Rectal smooth muscle tissue (tissue), 1 donor: ENCODE data around the gene NDUFB4.
"Not testable (repeated sequence)": the region's sequence is repeated elsewhere in the genome, so short reads cannot be mapped to it uniquely, and the experiment has no call there.

Source experiments
- H3K27ac ChIP-seq: one replicate; pipeline ENCODE4 v1.7.0; 2013; ENCODE audit warnings: low read depth, low read length, inconsistent platforms
- H3K27me3 ChIP-seq: one replicate; pipeline ENCODE4 v1.7.0; 2013; ENCODE audit warnings: low read length; ENCODE audit not compliant: control insufficient read depth, insufficient read depth
- H3K36me3 ChIP-seq: one replicate; pipeline ENCODE4 v1.7.0; 2013; ENCODE audit warnings: low read length; ENCODE audit not compliant: control insufficient read depth, insufficient read depth
- H3K4me1 ChIP-seq: one replicate; pipeline ENCODE4 v1.7.0; 2013; ENCODE audit warnings: low read length; ENCODE audit not compliant: control insufficient read depth, insufficient read depth
- H3K4me3 ChIP-seq: one replicate; pipeline ENCODE4 v1.7.0; 2013; ENCODE audit warnings: low read length
- H3K9ac ChIP-seq: one replicate; pipeline ENCODE4 v1.7.0; 2013; ENCODE audit warnings: low read length

NDUFB4 gene

DNA sequence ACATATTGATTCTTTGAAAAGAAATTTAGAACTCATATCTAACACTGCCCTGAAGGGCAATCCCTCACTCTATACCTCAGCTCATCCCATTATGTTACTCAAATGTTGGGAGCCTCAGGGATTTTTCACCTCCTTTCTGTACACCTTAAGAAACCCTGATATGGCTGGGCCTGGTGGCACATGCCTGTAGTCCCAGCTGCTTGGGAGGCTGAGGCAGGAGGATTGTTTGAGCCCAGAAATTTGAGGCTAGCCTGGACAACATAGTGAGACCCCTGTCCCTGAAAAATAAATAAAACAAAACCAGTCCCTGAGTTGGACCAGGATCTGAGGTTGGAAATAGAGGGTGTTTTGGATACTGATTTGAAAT, 27.6 kb downstream of the NDUFB4 start:
- no peaks in the 10 kb centered on the region for H3K27me3 ChIP-seq
- H3K4me1 ChIP-seq = no peaks in the 10 kb centered on the region
- H3K4me3 ChIP-seq = no peak overlapping the region
- no peak overlapping the region for H3K9ac ChIP-seq
- no peaks in the 10 kb centered on the region for H3K36me3 ChIP-seq
- H3K27ac ChIP-seq = no peak overlapping the region

- Histone ChIP-seq H3K9ac (no peak overlapping the region), H3K27me3 (no peaks in the 10 kb centered on the region), H3K27ac (no peak overlapping the region), H3K4me3 (no peak overlapping the region), H3K36me3 (no peaks in the 10 kb centered on the region), H3K4me1 (no peaks in the 10 kb centered on the region)
Observed at GRCh38 chr3:120625159-120625586, 29.0 kb downstream of the NDUFB4 start.

DNA sequence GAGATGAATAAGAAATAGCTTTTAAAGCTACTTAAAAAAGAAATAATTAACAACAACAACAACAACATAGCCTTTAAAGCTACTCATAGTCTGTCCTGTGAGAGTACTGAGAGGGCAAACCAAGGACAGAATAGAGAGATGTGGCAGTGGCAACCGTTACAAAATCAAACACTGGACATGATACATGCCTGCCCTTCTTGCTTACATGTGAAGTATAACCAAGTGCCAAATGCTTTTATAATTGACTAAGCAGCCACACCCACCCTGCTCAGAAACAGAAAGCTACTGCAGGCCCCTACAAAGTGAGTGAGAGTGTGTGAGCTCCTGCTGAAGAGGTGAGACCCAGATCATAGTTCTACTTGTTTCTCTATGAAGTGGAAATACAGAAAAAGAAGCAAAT, 38.4 kb downstream of the NDUFB4 start:
- no peak overlapping the region for H3K4me3 ChIP-seq
- no peak overlapping the region for H3K9ac ChIP-seq
- H3K4me1 ChIP-seq = peaks cover 4% of the 10 kb centered on the region
- H3K27ac ChIP-seq = no peak overlapping the region
- H3K36me3 ChIP-seq = no peaks in the 10 kb centered on the region
- H3K27me3 ChIP-seq = no peaks in the 10 kb centered on the region

DNA sequence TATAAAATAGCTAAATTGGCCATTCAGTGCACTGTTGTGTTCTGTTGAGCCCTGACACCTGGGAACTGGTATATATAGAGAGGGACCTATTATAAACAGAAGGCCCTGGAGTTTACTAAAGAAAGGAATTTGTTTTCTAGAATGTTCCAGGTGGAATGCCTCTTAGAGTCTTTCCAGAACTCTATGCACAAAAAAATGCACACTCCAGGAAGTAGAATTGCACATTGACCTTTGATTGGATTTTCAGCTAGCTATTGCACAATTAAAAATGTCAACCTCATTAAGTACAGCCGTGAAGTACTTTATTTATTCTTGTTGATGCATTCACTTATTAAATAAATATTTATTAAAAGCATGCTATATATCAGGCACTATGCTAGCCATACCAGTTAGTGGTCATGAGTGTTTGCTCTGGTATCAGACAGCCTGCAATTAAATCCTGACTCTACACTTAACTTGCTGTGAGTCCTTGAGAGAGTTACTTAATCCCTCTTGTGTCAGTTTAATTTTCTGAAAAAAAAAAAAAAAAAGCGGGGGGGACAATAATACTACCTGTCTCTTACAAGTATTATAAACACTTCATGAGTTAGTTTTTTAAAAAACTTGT, 40.8 kb downstream of the NDUFB4 start:
- no peak overlapping the region for H3K9ac ChIP-seq
- H3K27ac ChIP-seq = no peak overlapping the region
- no peaks in the 10 kb centered on the region for H3K36me3 ChIP-seq
- peaks cover 4% of the 10 kb centered on the region for H3K4me1 ChIP-seq
- H3K27me3 ChIP-seq = no peaks in the 10 kb centered on the region
- H3K4me3 ChIP-seq = no peak overlapping the region

DNA sequence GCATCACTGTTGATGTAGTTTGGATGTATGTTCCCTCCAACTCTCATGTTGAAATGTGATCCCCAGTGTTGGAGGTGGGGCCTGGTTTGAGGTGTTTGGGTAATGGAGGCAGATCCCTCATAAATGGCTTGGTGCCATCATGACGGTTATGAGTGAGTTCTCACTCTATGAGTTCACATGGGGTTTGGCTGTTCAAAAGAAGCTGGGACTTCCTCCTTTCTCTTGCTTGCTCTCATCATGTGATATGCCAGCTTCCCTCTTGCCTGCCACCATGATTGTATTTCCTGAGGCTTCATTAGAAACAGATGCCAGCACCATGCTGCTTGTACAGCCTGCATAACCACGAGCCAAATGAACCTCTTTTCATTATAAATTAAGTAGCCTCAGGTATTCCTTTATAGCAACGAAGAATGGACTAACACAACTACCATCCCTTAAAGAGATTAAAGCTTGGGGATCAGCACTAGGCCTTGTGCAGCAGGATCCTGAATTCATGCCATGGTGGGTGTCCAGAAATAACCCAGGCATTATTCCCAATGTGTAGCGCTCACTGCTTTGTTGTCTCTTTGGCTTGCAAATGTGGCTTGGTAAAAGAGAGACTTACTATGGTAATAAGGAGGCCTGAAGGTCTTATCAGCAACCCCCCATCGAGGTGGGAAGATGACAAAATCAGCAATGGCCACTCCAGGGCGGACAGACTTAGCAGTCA, 41.9 kb downstream of the NDUFB4 start:
- Histone ChIP-seq H3K4me1 (peaks cover 4% of the 10 kb centered on the region), H3K9ac (no peak overlapping the region), H3K4me3 (no peak overlapping the region), H3K27ac (no peak overlapping the region), H3K27me3 (no peaks in the 10 kb centered on the region), H3K36me3 (no peaks in the 10 kb centered on the region)

- H3K27me3 ChIP-seq = not testable (repeated sequence)
Observed at GRCh38 chr3:120638820-120639219, 42.7 kb downstream of the NDUFB4 start.

DNA sequence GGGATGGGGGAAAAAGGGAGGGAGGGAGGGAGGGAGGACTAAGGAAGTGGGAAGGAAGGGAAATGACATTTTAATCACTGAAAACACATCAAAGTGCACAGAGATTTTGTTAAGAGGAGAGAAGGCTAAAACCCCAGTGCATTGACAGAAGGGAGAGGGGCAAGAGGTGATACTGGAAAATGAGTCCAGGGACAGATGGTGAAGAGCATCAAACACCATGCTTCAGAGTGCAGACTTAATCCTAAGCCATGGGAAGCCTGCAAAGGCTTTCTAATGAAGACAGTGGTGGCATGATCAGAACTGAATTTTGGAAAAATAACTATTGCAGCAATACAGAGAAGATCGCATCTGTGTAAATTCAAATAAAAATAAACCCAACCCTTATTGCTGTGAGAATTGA, 44.1 kb downstream of the NDUFB4 start:
- no peak overlapping the region for H3K4me3 ChIP-seq
- H3K4me1 ChIP-seq = peaks cover 4% of the 10 kb centered on the region
- no peaks in the 10 kb centered on the region for H3K27me3 ChIP-seq
- no peak overlapping the region for H3K27ac ChIP-seq
- H3K9ac ChIP-seq = no peak overlapping the region
- no peaks in the 10 kb centered on the region for H3K36me3 ChIP-seq

More at GRCh38 chr3:120638820-120639219, 42.7 kb downstream of the NDUFB4 start:
- H3K27ac ChIP-seq, H3K36me3 ChIP-seq, H3K4me1 ChIP-seq, H3K4me3 ChIP-seq, H3K9ac ChIP-seq: not testable (repeated sequence)

DNA sequence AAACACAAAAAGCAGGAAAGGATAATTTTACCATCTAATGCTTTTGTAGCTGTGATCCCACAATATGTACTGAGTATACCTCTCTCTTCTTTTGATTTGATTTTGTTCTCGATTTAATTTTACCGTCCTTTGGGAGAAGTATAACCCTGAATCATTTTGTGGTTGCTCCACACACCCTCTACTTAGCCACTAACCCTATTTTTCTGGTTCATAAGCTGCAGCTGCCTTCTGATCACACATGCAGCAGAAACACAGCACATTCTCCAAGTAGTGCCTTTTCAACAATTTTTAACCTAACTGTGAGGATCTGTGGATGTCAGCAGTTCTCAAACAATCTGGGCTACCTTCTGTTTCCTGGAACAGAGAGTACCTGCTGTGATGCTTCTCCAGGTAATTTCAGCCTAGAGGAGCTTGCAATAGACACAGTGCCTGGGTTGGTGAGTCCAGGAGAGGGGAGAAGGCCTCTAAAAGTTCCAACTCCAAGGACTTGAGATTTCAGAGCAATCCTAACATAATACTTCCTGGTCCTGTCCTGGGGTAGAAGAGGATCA, 45.6 kb downstream of the NDUFB4 start:
- H3K27me3 ChIP-seq = no peaks in the 10 kb centered on the region
- H3K4me3 ChIP-seq = no peak overlapping the region
- no peaks in the 10 kb centered on the region for H3K36me3 ChIP-seq
- peaks cover under 1% of the 10 kb centered on the region for H3K4me1 ChIP-seq
- H3K9ac ChIP-seq = no peak overlapping the region
- H3K27ac ChIP-seq = no peak overlapping the region

GRCh38 chr3:120642368-120642948, 46.3 kb downstream of the NDUFB4 start:
- no peaks in the 10 kb centered on the region for H3K36me3 ChIP-seq
- no peak overlapping the region for H3K9ac ChIP-seq
- H3K27ac ChIP-seq = no peak overlapping the region
- H3K27me3 ChIP-seq = no peaks in the 10 kb centered on the region
- no peak overlapping the region for H3K4me3 ChIP-seq
- H3K4me1 ChIP-seq = no peaks in the 10 kb centered on the region

DNA sequence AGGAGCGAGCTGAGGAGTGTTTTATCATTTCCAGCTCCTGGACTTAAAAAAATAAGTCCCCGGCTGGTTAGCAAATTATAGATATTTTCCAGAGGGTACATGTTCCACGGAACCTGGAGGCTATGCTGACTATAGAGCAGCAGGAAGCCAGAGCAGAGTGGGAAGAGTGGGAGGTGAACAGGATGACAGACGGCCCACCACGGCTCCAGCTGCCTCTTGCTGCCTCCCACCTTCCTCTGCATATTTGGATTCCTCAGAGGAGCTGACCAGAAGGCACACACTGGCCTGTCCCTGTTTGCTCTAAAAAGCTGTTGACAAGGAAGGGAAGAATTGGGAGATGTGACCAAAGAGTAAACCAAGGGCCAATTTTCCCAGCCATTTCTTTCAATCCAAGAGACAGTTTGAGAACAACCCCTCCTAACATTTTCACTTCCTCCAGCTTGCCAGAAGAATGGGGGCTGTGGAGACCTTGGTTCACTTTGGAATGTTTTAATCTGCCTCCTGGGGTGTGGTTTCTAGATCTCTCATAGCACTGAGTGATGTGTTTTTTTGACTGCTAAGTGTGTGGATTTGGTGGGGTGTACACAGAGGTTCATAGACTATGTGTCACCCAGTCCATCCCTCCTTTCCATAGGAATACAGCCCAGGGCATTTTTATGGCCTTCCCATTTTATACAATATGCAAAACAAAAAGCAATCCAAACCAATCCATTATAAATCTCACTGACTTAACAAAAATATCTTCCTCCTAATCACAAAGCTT, 49.1 kb downstream of the NDUFB4 start:
- no peaks in the 10 kb centered on the region for H3K27me3 ChIP-seq
- no peak overlapping the region for H3K4me3 ChIP-seq
- H3K36me3 ChIP-seq = no peaks in the 10 kb centered on the region
- H3K9ac ChIP-seq = no peak overlapping the region
- H3K4me1 ChIP-seq = no peaks in the 10 kb centered on the region
- H3K27ac ChIP-seq = no peak overlapping the region

GRCh38 chr3:120646771-120647432, 50.8 kb downstream of the NDUFB4 start:
- Histone ChIP-seq H3K4me3 (no peak overlapping the region), H3K27ac (no peak overlapping the region), H3K9ac (no peak overlapping the region), H3K36me3 (no peaks in the 10 kb centered on the region), H3K4me1 (no peaks in the 10 kb centered on the region), H3K27me3 (no peaks in the 10 kb centered on the region)

DNA sequence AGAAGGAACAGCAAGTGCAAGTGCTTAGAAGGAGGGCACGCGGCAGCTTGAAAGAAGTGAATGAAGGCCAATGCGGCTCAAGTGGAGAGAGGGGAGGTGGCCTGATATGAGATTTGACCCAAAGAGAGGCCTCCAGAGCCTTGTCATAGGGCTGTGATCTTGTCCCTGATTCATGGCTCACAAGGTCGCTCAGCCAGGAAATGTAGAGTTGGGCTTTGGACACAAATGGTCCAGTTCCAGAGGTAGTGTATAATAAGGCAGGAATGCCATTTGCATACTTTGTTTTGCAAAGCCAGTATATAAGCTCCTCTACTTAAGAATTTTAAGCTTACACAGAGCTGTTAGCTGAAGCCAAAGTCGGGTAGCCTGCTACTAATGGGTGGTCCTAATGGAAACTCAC, 52.2 kb downstream of the NDUFB4 start:
- Histone ChIP-seq H3K9ac (no peak overlapping the region), H3K27ac (no peak overlapping the region), H3K4me3 (no peak overlapping the region), H3K36me3 (no peaks in the 10 kb centered on the region), H3K4me1 (no peaks in the 10 kb centered on the region), H3K27me3 (no peaks in the 10 kb centered on the region)
